Amniotic stem cell (primary cell): ENCODE measurements around the gene MTA2.
"Not testable (repeated sequence)": the region's sequence is repeated elsewhere in the genome, so short reads cannot be mapped to it uniquely, and the experiment has no call there.

Experiments
- DNase-seq: peaks from one replicate; lab custom pipeline; 2025; lab: John Stamatoyannopoulos, UW

MTA2 gene

GRCh38 chr11:62566247-62566646 is 35.4 kb downstream of the MTA2 start:
- DNase-seq, result no peak

GRCh38 chr11:62565100-62565802 is 36.4 kb downstream of the MTA2 start:
- no peak for DNase-seq

- not testable (repeated sequence) for DNase-seq
Observed at GRCh38 chr11:62561677-62562230, 39.9 kb downstream of the MTA2 start.

DNA sequence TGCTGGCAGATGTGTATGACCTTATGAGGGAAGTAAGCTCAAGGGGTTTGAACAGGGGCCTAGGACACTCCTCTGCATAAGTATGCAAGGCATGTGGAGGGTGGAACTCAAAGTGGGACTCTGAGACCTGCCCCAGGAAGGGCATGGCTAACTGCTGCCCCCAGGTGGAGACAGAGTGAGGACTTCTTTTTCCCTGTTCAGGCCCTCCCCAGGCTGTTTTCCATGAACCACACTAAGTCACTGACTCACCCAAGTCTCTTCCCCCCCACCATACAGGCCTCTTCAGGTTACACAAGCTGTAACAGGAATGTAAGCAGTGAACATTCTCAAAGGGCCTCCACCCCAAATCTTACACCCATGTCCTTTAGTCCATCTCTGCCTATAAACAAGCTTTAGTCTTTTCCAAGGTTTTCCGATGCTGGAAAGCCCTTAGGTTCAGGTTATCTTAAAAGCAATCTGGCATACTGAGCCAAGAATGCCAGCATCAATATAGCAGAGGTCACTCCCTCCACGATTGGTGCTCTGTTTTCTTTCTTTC is 41.0 kb downstream of the MTA2 start:
- peak; percentile 94 for DNase-seq

- DNase-seq, result not testable (repeated sequence)
Observed at GRCh38 chr11:62559626-62560025, 42.0 kb downstream of the MTA2 start.

DNA sequence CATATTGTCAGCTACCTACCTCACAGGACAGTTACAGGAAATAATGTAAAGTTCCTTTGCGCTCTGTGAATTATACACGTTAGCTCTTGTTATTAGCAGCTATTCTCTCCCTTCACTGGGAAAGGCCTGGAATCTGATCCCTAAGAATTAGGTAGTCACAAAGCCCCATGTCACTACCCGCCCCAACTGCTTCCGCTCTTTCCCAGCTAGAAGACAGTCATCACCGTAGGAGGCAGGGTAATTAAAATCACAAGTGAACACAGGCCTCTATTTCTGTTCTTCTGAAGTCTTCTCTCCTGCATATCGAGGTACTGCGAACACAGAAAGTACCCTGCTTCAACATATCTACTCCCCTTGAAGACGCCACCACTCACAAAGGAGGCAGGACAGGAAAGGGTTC is 42.5 kb downstream of the MTA2 start:
- DNase-seq, result no peak

DNA sequence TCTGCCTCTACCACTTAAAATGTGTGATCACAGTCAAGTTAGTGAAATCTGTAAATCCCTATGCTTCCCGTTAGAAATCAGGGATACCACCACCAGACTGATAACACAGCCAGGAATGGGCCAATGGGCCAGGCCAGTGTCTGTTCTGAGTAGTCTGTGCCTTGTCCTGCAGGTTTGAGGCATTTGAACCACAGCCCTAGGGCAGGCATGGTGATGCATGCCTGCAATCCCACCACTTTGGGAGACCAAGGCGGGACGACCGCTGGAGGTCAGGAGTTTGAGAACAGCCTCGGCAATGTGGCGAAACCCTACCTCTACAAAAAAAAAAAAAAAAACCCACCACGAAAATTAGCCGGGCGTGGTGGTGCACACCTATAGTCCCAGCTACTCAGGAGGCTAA is 43.0 kb downstream of the MTA2 start:
- DNase-seq, result no peak

GRCh38 chr11:62556875-62557631 is 44.6 kb downstream of the MTA2 start:
- DNase-seq, result no peak

DNA sequence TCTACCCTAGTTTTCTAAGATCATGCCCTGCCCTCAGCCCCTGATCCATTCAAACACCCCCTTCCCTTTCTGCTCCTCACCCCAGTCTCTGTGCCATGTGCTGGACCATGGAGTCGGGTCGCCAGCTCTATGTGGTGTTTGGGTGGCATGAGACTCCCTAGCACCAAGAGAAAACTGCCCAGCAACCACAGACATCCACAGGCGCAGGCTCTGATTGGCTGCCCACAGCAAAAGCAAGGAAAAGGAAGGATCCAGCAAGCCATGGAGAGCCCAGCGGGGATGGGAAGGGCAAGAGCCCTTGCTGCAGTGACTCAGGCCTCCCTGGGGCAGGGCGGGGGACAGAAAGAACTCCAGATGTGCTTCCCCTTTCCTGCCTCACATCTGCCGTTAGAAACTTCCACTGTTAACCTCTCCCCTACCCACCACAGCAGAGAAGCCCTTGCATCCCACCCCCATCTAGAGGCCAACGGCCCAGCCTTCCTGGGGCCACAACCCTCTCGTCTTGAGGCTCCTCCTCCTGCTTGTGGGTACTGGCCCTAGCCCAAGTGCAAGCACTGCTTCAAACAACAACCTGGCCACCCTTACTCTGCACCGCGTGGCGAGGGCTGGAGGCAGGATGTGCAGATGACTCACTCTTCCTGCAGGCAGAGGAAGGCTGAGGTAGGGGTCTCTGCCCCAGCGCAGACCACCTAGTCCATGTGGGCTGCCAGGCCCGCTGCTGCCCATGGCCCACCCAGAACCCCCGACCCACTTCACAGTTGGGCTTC is 45.4 kb downstream of the MTA2 start:
- peak; percentile 94 for DNase-seq

GRCh38 chr11:62555464-62556107 is 46.1 kb downstream of the MTA2 start:
- no peak for DNase-seq

DNA sequence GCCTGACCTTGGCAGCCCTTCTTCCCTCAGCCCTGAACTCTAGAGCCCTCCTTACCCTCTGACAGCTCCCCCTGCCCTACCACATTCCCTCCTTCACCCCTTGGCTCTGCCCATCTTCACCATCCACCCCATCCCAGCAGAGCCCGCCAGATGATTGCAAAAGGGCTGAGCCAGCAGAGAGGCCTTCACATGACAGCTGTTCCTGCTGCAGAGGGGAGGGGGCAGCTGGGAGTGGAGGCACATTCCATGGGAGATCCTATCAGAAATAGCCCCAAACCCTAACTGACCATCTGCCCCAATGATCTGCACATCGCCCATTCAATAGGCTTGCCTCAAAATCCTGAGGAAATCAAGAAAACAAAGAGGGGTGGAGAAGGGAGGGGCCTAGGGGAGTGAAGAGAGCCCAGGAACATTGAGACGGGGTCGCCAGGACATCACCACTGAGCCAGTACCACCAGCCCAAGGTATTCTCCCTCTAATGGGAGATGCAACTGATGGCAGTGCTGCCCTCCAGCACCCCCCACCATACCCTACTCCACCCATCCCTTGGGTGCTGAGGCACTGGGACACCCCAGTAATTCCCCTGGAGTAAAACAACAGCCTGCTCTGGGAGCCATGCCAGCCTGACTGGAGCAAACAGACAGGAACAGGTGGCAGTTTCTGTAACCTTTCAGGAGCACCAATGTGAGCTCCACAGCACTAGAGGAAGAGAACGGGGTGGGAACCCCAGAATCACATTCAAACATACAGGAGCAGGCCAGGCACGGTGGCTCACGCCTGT is 47.1 kb downstream of the MTA2 start:
- no peak for DNase-seq

- DNase-seq, result peak; percentile 80
Observed at GRCh38 chr11:62553839-62554361, 47.8 kb downstream of the MTA2 start.

DNA sequence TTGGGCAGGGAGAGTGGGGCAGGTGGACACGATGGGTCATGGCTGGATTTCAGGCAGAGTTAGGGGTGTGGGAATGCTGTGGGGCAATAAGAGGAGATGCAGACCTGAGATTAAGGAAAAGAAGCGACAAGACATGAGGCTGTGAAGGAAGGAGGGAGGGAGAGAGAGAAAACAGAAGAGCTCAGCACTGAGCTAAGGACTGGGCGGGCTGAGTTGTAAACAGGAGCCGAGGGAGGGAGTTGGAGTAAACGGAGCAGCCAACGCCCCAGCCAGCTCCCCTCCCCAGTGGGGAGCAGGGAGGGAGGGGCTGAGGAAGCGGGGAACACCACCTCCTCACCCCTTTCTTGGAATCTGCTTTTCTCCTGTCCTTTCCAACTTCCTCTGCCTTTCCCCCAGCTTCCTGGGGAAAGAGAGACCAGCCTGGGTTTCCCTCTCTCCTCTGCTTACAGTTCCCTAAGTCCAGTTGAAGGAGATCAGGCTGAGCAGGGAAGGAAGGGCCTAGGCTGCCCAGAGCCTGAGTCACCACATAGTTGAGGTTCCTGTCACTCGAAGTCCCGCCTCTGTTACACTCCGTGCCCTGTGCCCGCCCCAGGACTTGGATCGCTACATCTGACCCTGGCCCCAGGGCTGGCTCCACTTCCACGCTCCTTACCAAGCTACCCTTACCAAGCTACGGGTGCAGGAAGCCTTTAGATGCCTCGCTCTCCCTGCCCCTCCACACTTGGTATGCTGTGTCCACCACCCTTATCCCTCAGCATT is 48.4 kb downstream of the MTA2 start:
- peak; percentile 89 for DNase-seq

GRCh38 chr11:62552485-62553079 is 49.1 kb downstream of the MTA2 start:
- DNase-seq, result no peak

- DNase-seq, result not testable (repeated sequence)
Observed at GRCh38 chr11:62550478-62550877, 51.2 kb downstream of the MTA2 start.

DNA sequence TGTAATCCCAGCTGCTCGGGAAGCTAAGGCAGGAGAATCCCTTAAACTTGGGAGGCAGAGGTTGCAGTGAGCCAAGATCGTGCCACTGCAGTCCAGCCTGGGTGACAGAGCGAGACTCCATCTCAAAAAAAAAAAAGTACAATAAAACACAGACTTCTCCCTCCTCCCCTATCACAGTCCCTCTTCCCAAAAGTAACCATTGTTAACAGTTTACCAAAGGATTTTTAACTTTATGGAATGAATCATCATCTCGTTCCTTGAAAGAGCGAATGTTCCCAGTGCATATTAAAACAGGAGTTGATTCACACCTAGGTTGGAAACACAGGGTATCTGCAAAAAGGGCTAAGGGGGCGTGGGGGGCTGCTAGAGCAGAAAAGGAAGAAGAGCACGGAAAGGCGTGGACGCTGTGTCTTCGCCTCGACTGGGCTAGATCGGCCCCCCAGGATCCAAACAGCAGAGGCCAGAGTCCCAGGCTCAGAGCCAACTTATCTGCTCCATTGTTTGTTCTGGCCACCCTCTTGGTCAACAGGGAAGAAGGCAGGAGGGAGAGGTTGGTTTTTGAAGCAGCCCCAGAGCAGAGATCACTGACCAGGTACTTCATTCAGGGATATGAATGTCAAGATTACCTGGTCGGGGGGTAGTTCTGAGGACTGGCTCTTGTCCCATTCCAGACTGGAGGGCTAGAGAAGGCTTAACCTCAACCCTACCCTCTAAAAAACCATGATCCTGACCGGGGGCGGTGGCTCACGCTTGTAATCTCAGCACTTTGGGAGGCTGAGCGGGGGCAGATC is 52.9 kb downstream of the MTA2 start:
- DNase-seq, result no peak

GRCh38 chr11:62547691-62548281 is 53.9 kb downstream of the MTA2 start:
- DNase-seq, result no peak

DNA sequence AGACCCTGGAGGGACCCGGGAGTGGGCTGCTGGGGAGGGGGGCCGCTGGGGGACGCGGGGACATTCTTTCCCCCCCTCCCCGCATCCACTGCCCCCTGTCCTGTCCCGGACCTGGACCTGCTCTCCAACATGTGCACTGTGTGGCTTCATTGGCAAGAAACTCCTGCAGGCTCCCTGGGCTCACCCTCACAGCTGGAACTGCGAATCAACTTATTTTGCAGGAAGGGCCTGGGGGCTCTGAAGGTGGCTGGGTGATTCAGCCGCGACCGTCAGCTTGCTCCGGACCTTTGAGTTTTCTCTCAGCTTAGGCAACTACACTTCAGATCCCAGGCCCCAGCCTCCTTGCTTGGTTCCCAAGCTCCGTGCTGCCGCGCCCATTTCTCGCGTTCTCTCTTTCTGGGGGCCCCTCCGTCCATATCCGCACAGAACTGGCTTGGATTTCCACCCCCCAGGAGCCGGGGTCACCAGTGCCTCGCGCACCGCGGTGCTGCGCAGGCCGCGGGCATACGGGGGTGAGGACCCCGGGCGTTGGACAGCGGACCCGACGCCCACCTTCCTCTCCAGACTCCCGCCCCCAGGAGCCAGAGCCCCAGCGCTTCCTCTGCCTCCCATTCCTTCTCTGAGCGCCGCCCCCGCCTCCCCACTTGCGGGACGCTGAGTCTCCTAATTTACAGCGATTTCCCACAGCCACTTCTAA is 54.6 kb downstream of the MTA2 start:
- no peak for DNase-seq
